GM12891 (cell line): ENCODE measurements around the gene SEMA3G.

ENCODE experiments used
- PAX5 ChIP-seq: IDR thresholded peaks from 2 replicates; pipeline ENCODE4 v1.6.1; 2011; ENCODE audit warnings: low read length, moderate library complexity, mild to moderate bottlenecking; ENCODE audit not compliant: insufficient read depth, severe bottlenecking
- POLR2A ChIP-seq: IDR thresholded peaks from 2 replicates; pipeline ENCODE4 v1.6.1; 2011; ENCODE audit warnings: low read depth, low read length, control low read depth
- POLR2AphosphoS5 ChIP-seq: IDR thresholded peaks from 2 replicates; pipeline ENCODE4 v1.6.1; 2011; ENCODE audit warnings: low read depth, low read length, control low read depth
- POU2F2 ChIP-seq: IDR thresholded peaks from 2 replicates; pipeline ENCODE4 v1.6.1; 2011; ENCODE audit warnings: low read depth, mild to moderate bottlenecking, control low read depth, low read length, moderate library complexity
- SPI1 ChIP-seq: IDR thresholded peaks from 2 replicates; pipeline ENCODE4 v1.6.1; 2011; ENCODE audit warnings: low read depth, low read length, control low read depth
- TAF1 ChIP-seq: IDR thresholded peaks from 2 replicates; pipeline ENCODE4 v1.6.1; 2011; ENCODE audit warnings: low read depth, low read length, control low read depth

- TF ChIP-seq POLR2A (peak; percentile 19; the same call in 1 of the 2 replicates), POLR2AphosphoS5 (no peak), TAF1 (no peak), SPI1 (no peak), POU2F2 (no peak), PAX5 (no peak)
These were observed 42.1 kb downstream of the SEMA3G start for GRCh38 chr3:52402706-52403270.
